GM23338 (cell line): ENCODE results near the gene WWOX. TPM values are rescaled to one million over a fixed set of nuclear protein-coding genes. Genes with fewer than 3 reads are reported as not detected.

Experiments
- ATAC-seq: fragments of 200-7000 bp; cut with Tn5 transposase; 3 replicates; pipeline ENCODE4 v1.9.1; 2020
- DNase-seq: peaks from one replicate; pipeline ENCODE4 v3.0.0-alpha.2; 2015; ENCODE audit warnings: low spot score
- H2AFZ ChIP-seq: fragments of 200-600 bp; sonication (generic); 2 replicates; pipeline ENCODE4 v1.8.0; 2016; ENCODE audit warnings: antibody characterized with exemption, mild to moderate bottlenecking, moderate library complexity
- H3F3A ChIP-seq: fragments of 200-600 bp; sonication (generic); replicated peaks from 2 replicates; pipeline ENCODE4 v1.8.0; 2017; ENCODE audit warnings: antibody characterized with exemption, mixed run types, low read depth
- H3K27ac ChIP-seq: fragments of 200-600 bp; sonication (generic); 2 replicates; pipeline ENCODE4 v1.6.1; 2016; ENCODE audit warnings: low read depth
- H3K27me3 ChIP-seq: fragments of 200-600 bp; sonication (generic); 2 replicates; pipeline ENCODE4 v1.8.0; 2016; ENCODE audit warnings: mild to moderate bottlenecking, mixed run types, moderate library complexity; ENCODE audit not compliant: insufficient read depth
- H3K36me3 ChIP-seq: fragments of 200-600 bp; sonication (generic); 2 replicates; pipeline ENCODE4 v1.8.0; 2016; ENCODE audit warnings: mild to moderate bottlenecking; ENCODE audit not compliant: insufficient read depth
- H3K4me1 ChIP-seq: fragments of 200-600 bp; sonication (generic); 2 replicates; pipeline ENCODE4 v1.8.0; 2016; ENCODE audit warnings: mild to moderate bottlenecking, moderate library complexity; ENCODE audit not compliant: insufficient read depth
- H3K4me2 ChIP-seq: fragments of 200-600 bp; sonication (generic); 2 replicates; pipeline ENCODE4 v1.7.1; 2017; ENCODE audit warnings: mixed run types
- H3K4me3 ChIP-seq: fragments of 200-600 bp; sonication (generic); 2 replicates; pipeline ENCODE4 v1.6.1; 2016; ENCODE audit warnings: mixed run types
- H3K79me2 ChIP-seq: fragments of 200-600 bp; sonication (generic); replicated peaks from 2 replicates; pipeline ENCODE4 v1.8.0; 2017; ENCODE audit warnings: mild to moderate bottlenecking; ENCODE audit not compliant: insufficient read depth
- H3K9me2 ChIP-seq: fragments of 200-600 bp; sonication (generic); 2 replicates; pipeline ENCODE4 v1.8.0; 2017; ENCODE audit not compliant: insufficient read depth
- H4K20me1 ChIP-seq: fragments of 200-600 bp; sonication (generic); replicated peaks from 2 replicates; pipeline ENCODE4 v1.8.0; 2017; ENCODE audit warnings: mild to moderate bottlenecking; ENCODE audit not compliant: insufficient read depth
- H3K27ac Mint-ChIP-seq: 2 replicates; pipeline ENCODE4 v1.8.0; 2020; ENCODE audit warnings: inconsistent platforms, mild to moderate bottlenecking, moderate library complexity, mixed read lengths
- H3K27me3 Mint-ChIP-seq: 3 replicates; pipeline ENCODE4 v1.8.0; 2022; ENCODE audit warnings: low read depth, mild to moderate bottlenecking, moderate library complexity, mixed read lengths, inconsistent platforms; ENCODE audit not compliant: insufficient read depth, poor library complexity
- H3K36me3 Mint-ChIP-seq: 3 replicates; pipeline ENCODE4 v1.8.0; 2021; ENCODE audit warnings: low read depth, mild to moderate bottlenecking, inconsistent platforms, moderate library complexity, mixed read lengths
- H3K4me1 Mint-ChIP-seq: 3 replicates; pipeline ENCODE4 v1.8.0; 2020; ENCODE audit warnings: mild to moderate bottlenecking, inconsistent platforms, mixed read lengths
- H3K4me3 Mint-ChIP-seq: 3 replicates; pipeline ENCODE4 v1.8.0; 2021; ENCODE audit warnings: moderate library complexity, mild to moderate bottlenecking, inconsistent platforms, mixed read lengths
- H3K9me3 Mint-ChIP-seq: 3 replicates; pipeline ENCODE4 v1.8.0; 2020; ENCODE audit warnings: moderate library complexity, mild to moderate bottlenecking, inconsistent platforms, mixed read lengths
- CTCF ChIP-seq, 2 experiments: fragments of 200-600 bp in 1 of 2; sonication (generic) in 1 of 2; conservative IDR thresholded peaks; 2 replicates each; pipeline versions ENCODE4 v1.5.1 to v1.6.1; 2016 to 2017; ENCODE audit warnings: antibody characterized with exemption in 2 of 2, low read depth in 2 of 2, mild to moderate bottlenecking in 2 of 2, moderate library complexity in 1 of 2
- ETS1 ChIP-seq: IDR thresholded peaks from 2 replicates; pipeline ENCODE4 v1.6.1; 2016; ENCODE audit warnings: antibody characterized with exemption
- JUNB ChIP-seq: IDR thresholded peaks from one replicate; pipeline ENCODE4 v1.6.1; 2016; ENCODE audit warnings: antibody characterized with exemption; ENCODE audit not compliant: unreplicated experiment
- NANOG ChIP-seq: IDR thresholded peaks from 2 replicates; pipeline ENCODE4 v1.6.1; 2016; ENCODE audit warnings: antibody characterized with exemption, borderline replicate concordance
- POLR2AphosphoS5 ChIP-seq: IDR thresholded peaks from 2 replicates; pipeline ENCODE4 v1.6.1; 2016; ENCODE audit warnings: antibody characterized with exemption, low read depth
- STAT1 ChIP-seq: IDR thresholded peaks from one replicate; pipeline ENCODE4 v1.6.1; 2016; ENCODE audit warnings: antibody characterized with exemption; ENCODE audit not compliant: unreplicated experiment
- ZNF114 ChIP-seq: fragments of 250-450 bp; sonication (Bioruptor Pico); IDR thresholded peaks from 2 replicates; pipeline ENCODE4 v1.5.0; 2020; ENCODE audit warnings: mild to moderate bottlenecking, moderate library complexity
- ZNF331 ChIP-seq: fragments of 250-450 bp; sonication (Bioruptor Pico); IDR thresholded peaks from 2 replicates; pipeline ENCODE4 v1.5.0; 2020; ENCODE audit warnings: low read depth, mild to moderate bottlenecking, moderate library complexity
- ZNF462 ChIP-seq: fragments of 250-450 bp; sonication (Bioruptor Pico); IDR thresholded peaks from 2 replicates; pipeline ENCODE4 v1.5.0; 2020; ENCODE audit warnings: mild to moderate bottlenecking, moderate library complexity
- polyA plus RNA-seq: library from polyadenylated mRNA; unstranded; fragments of >200 nt; fragmentation: Nextera tagmentation; extraction: Ambion mirVana; gene quantifications from 2 replicates; pipeline ENCODE4 v1.2.1, GENCODE V29; 2016
- total RNA-seq: library from RNA; depleted of rRNA; stranded (reverse); fragments of >200 nt; shearing (Covaris generic); gene quantifications from 2 replicates; pipeline ENCODE4 v1.2.3, GENCODE V29; 2014
- TF ChIP-seq, protein P1 (sequence below): IDR thresholded peaks from one replicate; pipeline ENCODE4 v1.6.1; 2018; ENCODE audit warnings: antibody characterized with exemption; ENCODE audit not compliant: unreplicated experiment

Gene WWOX
- total and polyA plus RNA-seq, 2 experiments from 2014 or later = 10.0 to 19.3 TPM

DNA sequence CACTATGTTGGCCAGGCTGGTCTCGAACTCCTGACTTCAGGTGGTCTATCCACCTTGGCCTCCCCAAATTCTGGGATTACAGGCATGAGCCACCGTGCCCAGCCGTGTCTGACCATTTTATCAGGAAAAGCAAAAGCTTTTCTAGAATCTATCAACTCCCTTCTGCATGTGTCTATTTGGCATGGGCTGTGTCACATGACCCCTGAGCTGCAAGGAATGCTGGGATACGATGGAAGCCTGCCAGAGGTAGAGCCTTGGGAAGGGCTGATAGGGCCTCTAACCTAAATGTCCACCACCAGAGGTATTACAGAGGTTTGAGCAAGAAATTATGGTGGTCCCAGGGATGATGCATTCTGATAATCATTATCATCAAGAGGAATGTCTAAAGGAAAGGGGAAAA lies 616.2 kb downstream of the WWOX start:
- Histone ChIP-seq H3K27me3 (no peaks in the 10 kb centered on the region), H3K4me2 (no peak overlapping the region), H2AFZ (no peak overlapping the region), H3K79me2 (no peaks in the 10 kb centered on the region), H4K20me1 (no peaks in the 10 kb centered on the region; the same call in 1 of the 2 replicates), H3F3A (no peaks in the 10 kb centered on the region), H3K36me3 (no peaks in the 10 kb centered on the region), H3K9me2 (peaks cover 4% of the 10 kb centered on the region), H3K4me3 (no peak overlapping the region), H3K4me1 (no peaks in the 10 kb centered on the region), H3K27ac (no peak overlapping the region)
- Mint-ChIP-seq H3K27me3 (no peaks in the 10 kb centered on the region), H3K27ac (no peak overlapping the region), H3K4me1 (no peaks in the 10 kb centered on the region), H3K4me3 (no peak overlapping the region), H3K9me3 (no peaks in the 10 kb centered on the region; the same call in 2 of the 3 replicates), H3K36me3 (no peaks in the 10 kb centered on the region)
- ATAC-seq (no peak), DNase-seq (no peak)
- TF ChIP-seq STAT1 (no peak), NANOG (no peak)

DNA sequence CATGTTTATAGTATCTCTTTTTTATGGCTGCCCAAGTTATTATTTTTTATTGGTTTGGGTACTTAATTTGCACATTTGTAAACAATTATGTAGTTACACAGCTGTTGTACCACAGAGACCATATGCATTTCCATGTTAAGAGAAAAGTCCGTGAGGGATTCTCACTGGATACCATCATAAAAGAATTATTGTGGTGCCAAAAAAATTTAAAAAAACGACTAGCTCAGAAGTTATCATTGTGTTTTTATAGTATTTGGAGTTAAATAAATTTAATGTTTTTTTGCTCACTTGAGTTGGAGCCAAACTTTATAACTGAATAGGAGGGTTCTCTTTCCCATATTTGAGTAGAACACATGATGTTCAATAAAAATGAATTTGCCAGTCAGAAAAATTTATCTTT lies 618.7 kb downstream of the WWOX start:
- H2AFZ ChIP-seq = no peak overlapping the region
- no peaks in the 10 kb centered on the region for H4K20me1 ChIP-seq
- no peaks in the 10 kb centered on the region for H3K79me2 ChIP-seq
- no peak for TF ChIP-seq ZNF331 (CRISPR knock-in tag)
- TF ChIP-seq ZNF114 (CRISPR knock-in tag) = no peak
- TF ChIP-seq STAT1 = no peak
- TF ChIP-seq, protein P1, sequence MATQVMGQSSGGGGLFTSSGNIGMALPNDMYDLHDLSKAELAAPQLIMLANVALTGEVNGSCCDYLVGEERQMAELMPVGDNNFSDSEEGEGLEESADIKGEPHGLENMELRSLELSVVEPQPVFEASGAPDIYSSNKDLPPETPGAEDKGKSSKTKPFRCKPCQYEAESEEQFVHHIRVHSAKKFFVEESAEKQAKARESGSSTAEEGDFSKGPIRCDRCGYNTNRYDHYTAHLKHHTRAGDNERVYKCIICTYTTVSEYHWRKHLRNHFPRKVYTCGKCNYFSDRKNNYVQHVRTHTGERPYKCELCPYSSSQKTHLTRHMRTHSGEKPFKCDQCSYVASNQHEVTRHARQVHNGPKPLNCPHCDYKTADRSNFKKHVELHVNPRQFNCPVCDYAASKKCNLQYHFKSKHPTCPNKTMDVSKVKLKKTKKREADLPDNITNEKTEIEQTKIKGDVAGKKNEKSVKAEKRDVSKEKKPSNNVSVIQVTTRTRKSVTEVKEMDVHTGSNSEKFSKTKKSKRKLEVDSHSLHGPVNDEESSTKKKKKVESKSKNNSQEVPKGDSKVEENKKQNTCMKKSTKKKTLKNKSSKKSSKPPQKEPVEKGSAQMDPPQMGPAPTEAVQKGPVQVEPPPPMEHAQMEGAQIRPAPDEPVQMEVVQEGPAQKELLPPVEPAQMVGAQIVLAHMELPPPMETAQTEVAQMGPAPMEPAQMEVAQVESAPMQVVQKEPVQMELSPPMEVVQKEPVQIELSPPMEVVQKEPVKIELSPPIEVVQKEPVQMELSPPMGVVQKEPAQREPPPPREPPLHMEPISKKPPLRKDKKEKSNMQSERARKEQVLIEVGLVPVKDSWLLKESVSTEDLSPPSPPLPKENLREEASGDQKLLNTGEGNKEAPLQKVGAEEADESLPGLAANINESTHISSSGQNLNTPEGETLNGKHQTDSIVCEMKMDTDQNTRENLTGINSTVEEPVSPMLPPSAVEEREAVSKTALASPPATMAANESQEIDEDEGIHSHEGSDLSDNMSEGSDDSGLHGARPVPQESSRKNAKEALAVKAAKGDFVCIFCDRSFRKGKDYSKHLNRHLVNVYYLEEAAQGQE = no peak
- TF ChIP-seq JUNB = no peak
- TF ChIP-seq ZNF462 (CRISPR knock-in tag) = no peak
- TF ChIP-seq CTCF (conservative IDR thresholded peaks at IDR 0.05; ENCODE audit: low read depth in 2 of 2) = no peak
- no peak for TF ChIP-seq POLR2AphosphoS5
- TF ChIP-seq NANOG = no peak
- no peak for TF ChIP-seq ETS1
- H3K4me3 ChIP-seq = no peak overlapping the region
- H3F3A ChIP-seq = no peaks in the 10 kb centered on the region
- Mint-ChIP-seq H3K4me1 (no peaks in the 10 kb centered on the region), H3K9me3 (no peaks in the 10 kb centered on the region), H3K36me3 (no peaks in the 10 kb centered on the region), H3K27me3 (no peaks in the 10 kb centered on the region), H3K4me3 (no peak overlapping the region), H3K27ac (no peak overlapping the region)
- no peak overlapping the region for H3K27ac ChIP-seq
- no peaks in the 10 kb centered on the region for H3K27me3 ChIP-seq
- H3K4me2 ChIP-seq = no peak overlapping the region
- no peak for ATAC-seq
- no peaks in the 10 kb centered on the region for H3K4me1 ChIP-seq
- no peak for DNase-seq
- H3K36me3 ChIP-seq = no peaks in the 10 kb centered on the region
- peaks cover 4% of the 10 kb centered on the region for H3K9me2 ChIP-seq
